ENCODE data around the gene NAA80. TPM values are rescaled to one million over a fixed set of nuclear protein-coding genes. Genes with fewer than 3 reads are reported as not detected.

NAA80 gene
- polyA plus RNA-seq, 3 donors from 2014 or later = 4.7 to 13.4 (median 10.5) TPM

GRCh38 chr3:50338965-50339364 is 39.8 kb upstream of the NAA80 start:
- H3K27ac Mint-ChIP-seq = peak overlapping the region; percentile 93 to 99 (median 97)
- no peaks in the 10 kb centered on the region for H3K9me3 Mint-ChIP-seq
- H3K27me3 Mint-ChIP-seq (ENCODE audit: low read depth in 3 of 3) = peaks cover 16 to 38% (median 31%) of the 10 kb centered on the region in 3 donors
- peak overlapping the region; percentile 90 to 99 (median 98) for H3K4me3 Mint-ChIP-seq
- H3K36me3 Mint-ChIP-seq = peaks cover 9 to 22% (median 15%) of the 10 kb centered on the region in 3 donors
- peaks cover 69 to 75% of the 10 kb centered on the region in 2 donors for H3K4me1 Mint-ChIP-seq
- no peak for DNase-seq

DNA sequence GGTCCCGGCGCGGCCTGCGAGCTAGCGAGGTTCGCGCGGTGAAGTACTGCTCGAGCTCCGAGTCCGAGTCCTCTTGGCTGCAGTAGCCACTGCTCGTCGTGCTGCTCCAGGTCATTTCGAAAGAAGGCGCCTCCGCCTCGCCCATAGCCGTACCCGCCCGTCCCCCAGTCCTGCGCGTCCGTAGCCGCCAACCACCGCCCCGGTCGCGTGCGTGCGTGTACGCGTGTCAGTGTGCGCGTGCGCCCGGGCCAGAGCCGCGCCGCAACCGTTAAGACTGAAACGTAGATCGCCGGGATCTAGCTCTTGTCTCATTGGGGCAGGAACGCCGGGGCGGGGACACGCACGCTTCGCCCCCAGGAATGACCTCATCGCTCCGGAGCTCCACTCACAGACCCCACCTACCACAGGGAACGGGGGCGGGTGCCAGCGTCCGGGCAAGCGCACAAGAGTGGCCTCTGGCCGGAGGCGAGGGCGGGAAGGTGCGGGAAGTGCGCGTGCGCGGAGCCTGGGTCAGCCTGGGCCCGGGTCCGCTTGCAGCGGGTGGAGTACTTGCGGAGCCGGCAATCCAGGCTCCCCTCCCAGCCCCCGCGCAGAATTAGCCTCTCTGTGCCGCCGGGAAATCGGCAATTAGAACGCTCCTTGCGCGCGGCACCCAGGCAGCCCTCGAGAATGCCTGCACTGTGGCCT is 38.1 kb upstream of the NAA80 start:
- peak overlapping the region; percentile 93 to 99 (median 97) for H3K27ac Mint-ChIP-seq

GRCh38 chr3:50336452-50337174 is 37.4 kb upstream of the NAA80 start:
- DNase-seq = no peak
- peak overlapping the region; percentile 90 to 99 (median 98) for H3K4me3 Mint-ChIP-seq
- no peaks in the 10 kb centered on the region for H3K9me3 Mint-ChIP-seq
- peaks cover 70 to 71% of the 10 kb centered on the region in 2 donors for H3K4me1 Mint-ChIP-seq
- H3K36me3 Mint-ChIP-seq = peaks cover 15 to 22% (median 18%) of the 10 kb centered on the region in 3 donors
- peak overlapping the region; percentile 95 to 99 (median 96) for H3K27ac Mint-ChIP-seq
- peaks cover 16 to 38% (median 31%) of the 10 kb centered on the region in 3 donors for H3K27me3 Mint-ChIP-seq (ENCODE audit: low read depth in 3 of 3)

More for the DNA sequence above, 38.1 kb upstream of the NAA80 start:
- peak; percentile 93 to 94 (median 93) for DNase-seq
- Mint-ChIP-seq H3K4me3 (peak overlapping the region; percentile 90 to 99 (median 98)), H3K27me3 (ENCODE audit: low read depth in 3 of 3) (peaks cover 16 to 38% (median 31%) of the 10 kb centered on the region in 3 donors), H3K4me1 (peaks cover 70 to 74% of the 10 kb centered on the region in 2 donors), H3K9me3 (no peaks in the 10 kb centered on the region), H3K36me3 (peaks cover 13 to 22% (median 15%) of the 10 kb centered on the region in 3 donors)

DNA sequence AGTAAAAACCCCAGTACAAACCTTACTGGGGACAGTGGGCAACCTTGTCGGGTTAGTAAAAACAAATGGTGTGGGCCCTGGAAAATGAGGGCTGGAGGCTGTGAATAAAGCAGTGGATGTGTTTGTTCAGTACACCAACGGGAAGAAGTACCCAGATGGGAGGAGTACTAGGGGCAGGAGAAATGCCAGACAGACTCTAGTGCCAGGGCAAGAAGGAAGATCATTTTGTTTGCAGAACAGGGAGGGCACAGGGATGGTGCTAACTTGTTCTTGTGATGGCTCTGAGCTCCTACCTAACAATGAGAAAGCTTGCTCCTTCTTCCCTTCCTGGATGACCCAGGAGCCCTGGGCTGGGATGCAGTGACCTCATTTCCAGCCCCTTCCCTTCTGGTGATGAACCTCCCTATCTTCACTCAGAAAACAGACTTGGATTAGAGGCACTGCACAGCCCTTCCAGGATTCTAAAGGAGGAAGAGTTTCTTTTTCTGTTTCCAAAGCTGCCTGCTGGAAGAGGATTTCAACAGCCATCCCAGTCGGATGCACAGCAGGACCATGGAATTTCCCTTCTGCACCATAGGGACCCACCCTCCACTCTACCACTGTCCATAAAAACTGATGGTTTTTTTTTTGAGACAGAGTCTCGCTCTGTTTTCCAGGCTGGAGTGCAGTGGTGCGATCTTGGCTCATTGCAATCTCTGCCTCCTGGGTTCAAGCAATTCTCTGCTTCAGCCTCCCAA is 35.3 kb upstream of the NAA80 start:
- Mint-ChIP-seq H3K4me3 (peak overlapping the region in 4 of 5 donors; percentile 50 to 67 (median 64)), H3K9me3 (no peaks in the 10 kb centered on the region), H3K4me1 (peaks cover 65 to 66% of the 10 kb centered on the region in 2 donors), H3K27me3 (ENCODE audit: low read depth in 3 of 3) (peaks cover 11 to 23% (median 22%) of the 10 kb centered on the region in 3 donors), H3K27ac (peak overlapping the region; percentile 93 to 97 (median 95)), H3K36me3 (peaks cover 15 to 19% (median 16%) of the 10 kb centered on the region in 3 donors)
- DNase-seq = no peak

DNA sequence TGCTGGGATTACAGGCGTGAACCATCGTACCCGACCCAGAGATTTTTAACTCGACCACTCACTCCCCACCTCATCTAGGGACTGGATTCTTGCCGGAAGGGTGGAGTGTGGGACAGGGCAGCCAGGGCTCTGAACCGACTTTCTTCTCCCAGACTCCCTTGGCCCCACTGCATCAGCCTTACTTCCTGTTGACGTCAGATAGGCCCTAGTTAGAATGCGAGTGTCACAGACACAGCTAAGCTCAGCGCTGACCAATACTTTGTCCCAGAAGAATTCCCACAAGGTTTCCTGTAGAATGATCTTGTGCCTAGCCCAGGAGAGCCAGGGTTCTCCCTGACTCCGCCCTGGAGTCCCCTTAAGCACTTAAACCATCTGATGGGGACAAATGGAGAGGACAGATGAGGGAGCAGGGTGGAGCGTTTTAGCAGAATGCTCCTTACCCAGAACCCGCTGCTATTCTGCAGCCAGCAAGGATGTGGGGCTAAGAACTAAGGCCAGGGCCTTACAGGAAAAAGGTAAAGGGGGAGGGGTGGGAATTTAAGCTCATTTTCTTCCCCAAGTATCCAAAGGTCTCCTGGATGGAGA is 34.6 kb upstream of the NAA80 start:
- no peaks in the 10 kb centered on the region for H3K9me3 Mint-ChIP-seq
- peak overlapping the region; percentile 50 to 67 (median 62) for H3K4me3 Mint-ChIP-seq
- peaks cover 7 to 21% (median 17%) of the 10 kb centered on the region in 3 donors for H3K27me3 Mint-ChIP-seq (ENCODE audit: low read depth in 3 of 3)
- H3K36me3 Mint-ChIP-seq = peaks cover 11 to 18% (median 11%) of the 10 kb centered on the region in 3 donors
- H3K27ac Mint-ChIP-seq = peak overlapping the region; percentile 93 to 97 (median 95)
- peak in 1 of 3 donors; percentile 27 for DNase-seq
- H3K4me1 Mint-ChIP-seq = peaks cover 61 to 62% of the 10 kb centered on the region in 2 donors

GRCh38 chr3:50331364-50331907 is 32.2 kb upstream of the NAA80 start:
- Mint-ChIP-seq H3K4me3 (no peak overlapping the region), H3K27me3 (ENCODE audit: low read depth in 3 of 3) (peaks cover 0 to 10% (median 4%) of the 10 kb centered on the region in 3 donors), H3K36me3 (peaks cover 1 to 15% (median 5%) of the 10 kb centered on the region in 3 donors), H3K9me3 (no peaks in the 10 kb centered on the region), H3K27ac (peak overlapping the region in 5 of 6 donors; percentile 32 to 95 (median 73)), H3K4me1 (peaks cover 65 to 66% of the 10 kb centered on the region in 2 donors)
- DNase-seq = no peak

GRCh38 chr3:50330330-50330729 is 31.1 kb upstream of the NAA80 start:
- Mint-ChIP-seq H3K36me3 (peaks cover 0 to 13% (median 4%) of the 10 kb centered on the region in 3 donors), H3K27ac (peak overlapping the region in 4 of 6 donors; percentile 55 to 73 (median 66)), H3K4me1 (peaks cover 55 to 57% of the 10 kb centered on the region in 2 donors), H3K4me3 (no peak overlapping the region), H3K27me3 (ENCODE audit: low read depth in 3 of 3) (peaks cover 0 to 9% (median 2%) of the 10 kb centered on the region in 3 donors), H3K9me3 (no peaks in the 10 kb centered on the region)
- DNase-seq = no peak

DNA sequence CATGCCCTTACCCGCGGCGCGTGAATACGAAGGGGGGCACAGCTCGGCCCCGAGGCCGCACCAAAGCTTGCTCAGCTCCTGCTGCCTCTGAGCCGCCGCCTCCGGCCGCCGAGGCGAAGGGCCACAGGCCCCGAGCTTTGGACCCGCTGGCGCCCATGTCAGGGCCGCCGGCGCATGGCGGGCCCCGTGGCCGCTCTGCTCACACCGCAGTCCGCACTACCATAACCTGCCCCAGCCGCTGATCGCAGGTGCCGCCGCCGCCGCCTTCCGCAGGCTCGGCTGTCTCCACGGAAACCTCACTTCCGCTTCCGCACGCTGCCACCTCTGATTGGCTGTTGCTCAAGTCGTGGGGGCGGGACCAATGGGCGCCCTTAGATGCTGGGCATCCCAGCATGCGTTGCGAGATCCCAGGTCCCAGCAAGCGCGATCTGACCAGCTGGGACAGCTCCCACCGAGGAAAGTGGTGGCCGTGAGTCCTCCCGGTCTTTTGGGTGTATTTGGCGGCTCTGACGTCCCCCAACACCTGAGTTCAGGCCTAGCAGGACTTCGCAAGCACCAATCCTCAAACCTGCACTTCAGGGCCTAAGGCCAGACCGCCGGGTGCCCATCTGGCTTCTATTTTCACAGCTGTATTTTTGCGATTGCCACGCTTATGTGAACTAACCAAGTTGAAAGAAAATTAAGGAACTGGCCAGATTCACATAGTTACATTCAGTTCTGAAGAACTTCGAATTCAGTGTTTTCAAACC is 28.9 kb upstream of the NAA80 start, which contains the start of gene TUSC2:
TSS of gene TUSC2 (minus strand) at position 281 of the 749 bp plus-strand sequence. CDS start at position 157, 124 bp downstream.
- H3K4me3 Mint-ChIP-seq = peak within 1 kb of the TSS; percentile 84 to 98 (median 94)
- peaks cover 0 to 9% (median 0%) of the 10 kb centered on the region in 3 donors for H3K36me3 Mint-ChIP-seq
- peak; percentile 93 to 94 (median 93) for DNase-seq
- H3K9me3 Mint-ChIP-seq = no peaks in the 10 kb centered on the region
- H3K27ac Mint-ChIP-seq = peak within 1 kb of the TSS; percentile 89 to 96 (median 92)
- H3K27me3 Mint-ChIP-seq (ENCODE audit: low read depth in 3 of 3) = peaks cover 0 to 8% (median 2%) of the 10 kb centered on the region in 3 donors
- H3K4me1 Mint-ChIP-seq = peaks cover 42 to 49% of the 10 kb centered on the region in 2 donors

- Mint-ChIP-seq H3K9me3 (no peaks in the 10 kb centered on the region), H3K27me3 (ENCODE audit: low read depth in 3 of 3) (peaks cover 0 to 8% (median 2%) of the 10 kb centered on the region in 3 donors), H3K4me3 (peak overlapping the region; percentile 84 to 98 (median 94)), H3K27ac (peak overlapping the region; percentile 79 to 91 (median 82)), H3K4me1 (peaks cover 35 to 41% of the 10 kb centered on the region in 2 donors), H3K36me3 (peaks cover 0 to 7% (median 0%) of the 10 kb centered on the region in 3 donors)
- no peak for DNase-seq
Observed at GRCh38 chr3:50327129-50327528, 27.9 kb upstream of the NAA80 start.

DNA sequence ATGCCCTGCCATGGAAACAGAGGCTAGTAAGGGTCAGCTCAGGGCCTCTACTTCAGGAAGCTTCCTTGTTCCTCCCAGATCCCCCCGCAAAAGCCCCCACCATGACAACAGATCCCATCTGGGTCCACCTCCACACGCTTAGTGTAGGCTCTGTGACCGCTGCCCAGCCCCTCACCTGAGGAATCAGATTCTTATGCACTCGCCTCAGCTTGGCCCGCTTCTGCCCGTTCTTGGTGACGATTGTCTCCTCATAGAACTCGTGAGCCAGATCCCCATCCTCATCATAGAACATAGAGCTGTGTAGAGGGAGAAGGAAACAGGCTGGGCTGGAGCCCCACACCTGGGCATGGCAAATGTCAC is 27.0 kb upstream of the NAA80 start:
- peaks cover 0 to 4% (median 0%) of the 10 kb centered on the region in 3 donors for H3K36me3 Mint-ChIP-seq
- H3K27me3 Mint-ChIP-seq (ENCODE audit: low read depth in 3 of 3) = peaks cover 0 to 8% (median 2%) of the 10 kb centered on the region in 3 donors

DNA sequence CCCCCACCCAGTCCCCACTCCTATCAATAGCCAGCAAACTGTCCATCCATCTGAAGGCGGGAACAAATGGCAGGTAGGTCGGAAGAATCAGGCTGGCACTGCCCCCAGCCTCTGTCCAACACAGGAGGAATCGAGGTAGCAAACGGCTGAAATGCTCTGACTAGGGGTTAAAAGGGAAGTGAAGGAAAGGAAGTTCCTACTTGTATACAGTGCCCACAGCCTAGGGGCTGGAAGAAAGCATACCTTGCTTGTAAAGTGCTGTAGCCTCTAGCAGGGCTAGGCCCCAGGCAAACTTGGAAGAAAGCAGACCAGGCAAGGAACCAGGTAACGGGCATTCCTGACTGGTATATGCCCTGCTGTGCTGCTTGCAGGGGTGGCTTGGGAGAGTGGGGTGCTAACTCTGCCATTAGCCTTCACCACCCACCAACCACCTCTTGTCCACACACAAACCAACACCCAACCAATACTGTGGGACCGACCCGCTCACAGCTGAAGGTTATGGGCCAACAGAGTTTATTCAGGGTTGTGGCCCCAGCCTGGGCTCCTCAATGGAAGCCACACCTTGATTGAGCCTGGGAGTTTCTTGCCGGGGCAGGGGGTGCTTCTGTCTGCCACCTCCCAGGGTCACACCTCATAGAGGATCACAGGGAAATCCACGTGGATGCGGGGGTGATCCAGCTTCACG is 26.4 kb upstream of the NAA80 start:
- no peak for DNase-seq
- H3K4me3 Mint-ChIP-seq = peak overlapping the region in 1 of 5 donors; percentile 21
- H3K36me3 Mint-ChIP-seq = peaks cover 0 to 2% (median 0%) of the 10 kb centered on the region in 3 donors
- H3K27me3 Mint-ChIP-seq (ENCODE audit: low read depth in 3 of 3) = peaks cover 0 to 10% (median 2%) of the 10 kb centered on the region in 3 donors
- H3K4me1 Mint-ChIP-seq = peaks cover 32 to 35% of the 10 kb centered on the region in 2 donors
- H3K9me3 Mint-ChIP-seq = no peaks in the 10 kb centered on the region
- H3K27ac Mint-ChIP-seq = peak overlapping the region in 2 of 6 donors; percentile 53 to 62

More for the DNA sequence above, 27.0 kb upstream of the NAA80 start:
- Mint-ChIP-seq H3K27ac (peak overlapping the region in 1 of 6 donors; percentile 30), H3K4me1 (peaks cover 31 to 33% of the 10 kb centered on the region in 2 donors), H3K9me3 (no peaks in the 10 kb centered on the region), H3K4me3 (peak overlapping the region; percentile 21 to 95 (median 41))
- DNase-seq = no peak
